ENCODE results near the gene ZWILCH.

The ZWILCH gene

GRCh38 chr15:66484539-66485112 lies 20.5 kb upstream of the ZWILCH start:
- Histone ChIP-seq H3K36me3 (ENCODE audit: insufficient read depth, low read length) (peaks cover 80% of the 10 kb centered on the region), H3K27ac (ENCODE audit: low read depth, low read length, poor library complexity, severe bottlenecking) (no peak overlapping the region)
- TF ChIP-seq EZH2 (IDR thresholded peaks at IDR 0.05; ENCODE audit: borderline replicate concordance, low read length) (no peak), CTCF (IDR thresholded peaks at IDR 0.05; ENCODE audit: low read length) (no peak)

GRCh38 chr15:66486887-66487286 lies 18.2 kb upstream of the ZWILCH start:
- peaks cover 90% of the 10 kb centered on the region for H3K36me3 ChIP-seq (ENCODE audit: insufficient read depth, low read length)

More at GRCh38 chr15:66484539-66485112, 20.5 kb upstream of the ZWILCH start:
- no peaks in the 10 kb centered on the region for H3K9me3 ChIP-seq (ENCODE audit: low read length)
- H3F3A ChIP-seq (ENCODE audit: insufficient read depth, low read length) = no peaks in the 10 kb centered on the region
- H3K4me2 ChIP-seq (ENCODE audit: low read length) = no peak overlapping the region
- no peaks in the 10 kb centered on the region for H4K20me1 ChIP-seq (ENCODE audit: insufficient read depth, low read length)
- no peak overlapping the region for H3K4me3 ChIP-seq (ENCODE audit: low read depth, low read length, poor library complexity, severe bottlenecking)
- no peak overlapping the region for H3K9ac ChIP-seq (ENCODE audit: low read length)
- no peaks in the 10 kb centered on the region for H3K4me1 ChIP-seq (ENCODE audit: insufficient read depth, low read length, severe bottlenecking)
- no peaks in the 10 kb centered on the region for H3K79me2 ChIP-seq (ENCODE audit: insufficient read depth, low read length)
- no peak overlapping the region for H2AFZ ChIP-seq (ENCODE audit: low read length)
- no peaks in the 10 kb centered on the region for H3K27me3 ChIP-seq (ENCODE audit: insufficient read depth, low read length)
- H3K9me2 ChIP-seq (ENCODE audit: low read depth, low read length) = no peaks in the 10 kb centered on the region

GRCh38 chr15:66488525-66488924 lies 16.6 kb upstream of the ZWILCH start:
- H3K27ac ChIP-seq (ENCODE audit: low read depth, low read length, poor library complexity, severe bottlenecking) = no peak overlapping the region
- TF ChIP-seq CTCF (IDR thresholded peaks at IDR 0.05; ENCODE audit: low read length) (no peak), EZH2 (IDR thresholded peaks at IDR 0.05; ENCODE audit: borderline replicate concordance, low read length) (no peak)
- H2AFZ ChIP-seq (ENCODE audit: low read length) = no peak overlapping the region
- H4K20me1 ChIP-seq (ENCODE audit: insufficient read depth, low read length) = no peaks in the 10 kb centered on the region
- H3K27me3 ChIP-seq (ENCODE audit: insufficient read depth, low read length) = no peaks in the 10 kb centered on the region
- H3F3A ChIP-seq (ENCODE audit: insufficient read depth, low read length) = no peaks in the 10 kb centered on the region; the same call in 1 of the 2 replicates
- H3K9me2 ChIP-seq (ENCODE audit: low read depth, low read length) = no peaks in the 10 kb centered on the region
- H3K4me3 ChIP-seq (ENCODE audit: low read depth, low read length, poor library complexity, severe bottlenecking) = no peak overlapping the region
- no peaks in the 10 kb centered on the region for H3K9me3 ChIP-seq (ENCODE audit: low read length)
- no peak overlapping the region for H3K9ac ChIP-seq (ENCODE audit: low read length)
- H3K4me1 ChIP-seq (ENCODE audit: insufficient read depth, low read length, severe bottlenecking) = no peaks in the 10 kb centered on the region
- H3K36me3 ChIP-seq (ENCODE audit: insufficient read depth, low read length) = peaks cover 91% of the 10 kb centered on the region
- H3K79me2 ChIP-seq (ENCODE audit: insufficient read depth, low read length) = no peaks in the 10 kb centered on the region; the same call in 1 of the 2 replicates
- H3K4me2 ChIP-seq (ENCODE audit: low read length) = no peak overlapping the region

More at GRCh38 chr15:66486887-66487286, 18.2 kb upstream of the ZWILCH start:
- Histone ChIP-seq H4K20me1 (ENCODE audit: insufficient read depth, low read length) (no peaks in the 10 kb centered on the region), H3K27ac (ENCODE audit: low read depth, low read length, poor library complexity, severe bottlenecking) (no peak overlapping the region), H3K9ac (ENCODE audit: low read length) (no peak overlapping the region), H3K9me3 (ENCODE audit: low read length) (no peaks in the 10 kb centered on the region), H3F3A (ENCODE audit: insufficient read depth, low read length) (no peaks in the 10 kb centered on the region; the same call in 1 of the 2 replicates), H3K4me3 (ENCODE audit: low read depth, low read length, poor library complexity, severe bottlenecking) (no peak overlapping the region), H3K4me2 (ENCODE audit: low read length) (no peak overlapping the region), H3K9me2 (ENCODE audit: low read depth, low read length) (no peaks in the 10 kb centered on the region), H3K27me3 (ENCODE audit: insufficient read depth, low read length) (no peaks in the 10 kb centered on the region), H3K79me2 (ENCODE audit: insufficient read depth, low read length) (no peaks in the 10 kb centered on the region), H3K4me1 (ENCODE audit: insufficient read depth, low read length, severe bottlenecking) (no peaks in the 10 kb centered on the region), H2AFZ (ENCODE audit: low read length) (no peak overlapping the region)
- TF ChIP-seq EZH2 (IDR thresholded peaks at IDR 0.05; ENCODE audit: borderline replicate concordance, low read length) = no peak
- TF ChIP-seq CTCF (IDR thresholded peaks at IDR 0.05; ENCODE audit: low read length) = no peak

Data from OCI-LY1 (cell line).